ENCODE data around the gene ANKFN1.
A peak's percentile ranks its signal among the peaks of the same experiment; 100 is the strongest.

Gene ANKFN1

DNA sequence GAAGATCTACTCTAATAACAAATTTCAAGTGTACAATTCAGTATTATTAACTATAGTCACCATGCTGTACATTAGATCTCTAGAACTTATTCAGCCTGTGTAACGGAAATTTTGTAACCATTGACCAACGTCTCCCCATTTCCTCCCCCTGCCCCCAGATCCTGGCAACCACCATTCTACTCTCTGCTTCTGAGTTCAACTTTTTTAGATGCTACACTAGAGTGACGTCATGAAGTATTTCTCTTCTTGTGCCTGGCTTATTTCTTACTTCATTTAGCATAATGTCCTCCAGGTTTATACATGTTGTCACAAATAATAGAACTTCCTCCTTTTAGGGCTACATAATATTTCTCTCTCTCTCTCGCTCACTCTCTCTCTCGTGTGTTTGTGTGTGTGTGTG, 157.5 kb downstream of the ANKFN1 start:
- no peak overlapping the region for H3K27ac ChIP-seq

DNA sequence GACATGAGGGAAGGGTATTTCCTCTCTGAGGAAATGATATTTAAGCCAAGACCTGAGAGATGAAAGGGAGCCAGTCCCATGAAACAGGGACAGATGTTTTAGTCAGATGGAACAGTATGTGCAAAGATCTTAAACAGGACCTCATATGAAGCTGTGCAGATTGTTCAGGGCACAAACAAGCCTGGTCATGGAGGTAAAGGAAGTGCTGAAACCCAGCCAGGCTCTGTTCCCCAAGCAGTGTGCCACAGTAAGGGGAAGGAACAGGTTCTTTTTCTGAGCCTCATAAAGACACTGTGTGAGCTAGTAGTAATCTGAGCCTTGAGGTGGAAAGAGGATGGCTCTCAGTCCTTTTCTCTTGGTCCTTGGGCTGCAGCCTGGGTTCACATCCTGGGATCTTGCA, 159.9 kb downstream of the ANKFN1 start:
- H3K27ac ChIP-seq, result no peak overlapping the region
- TF ChIP-seq ZFX (IDR thresholded peaks at IDR 0.05), result no peak
- TF ChIP-seq, protein P1, sequence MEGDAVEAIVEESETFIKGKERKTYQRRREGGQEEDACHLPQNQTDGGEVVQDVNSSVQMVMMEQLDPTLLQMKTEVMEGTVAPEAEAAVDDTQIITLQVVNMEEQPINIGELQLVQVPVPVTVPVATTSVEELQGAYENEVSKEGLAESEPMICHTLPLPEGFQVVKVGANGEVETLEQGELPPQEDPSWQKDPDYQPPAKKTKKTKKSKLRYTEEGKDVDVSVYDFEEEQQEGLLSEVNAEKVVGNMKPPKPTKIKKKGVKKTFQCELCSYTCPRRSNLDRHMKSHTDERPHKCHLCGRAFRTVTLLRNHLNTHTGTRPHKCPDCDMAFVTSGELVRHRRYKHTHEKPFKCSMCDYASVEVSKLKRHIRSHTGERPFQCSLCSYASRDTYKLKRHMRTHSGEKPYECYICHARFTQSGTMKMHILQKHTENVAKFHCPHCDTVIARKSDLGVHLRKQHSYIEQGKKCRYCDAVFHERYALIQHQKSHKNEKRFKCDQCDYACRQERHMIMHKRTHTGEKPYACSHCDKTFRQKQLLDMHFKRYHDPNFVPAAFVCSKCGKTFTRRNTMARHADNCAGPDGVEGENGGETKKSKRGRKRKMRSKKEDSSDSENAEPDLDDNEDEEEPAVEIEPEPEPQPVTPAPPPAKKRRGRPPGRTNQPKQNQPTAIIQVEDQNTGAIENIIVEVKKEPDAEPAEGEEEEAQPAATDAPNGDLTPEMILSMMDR (conservative IDR thresholded peaks at IDR 0.05), result no peak

More for the DNA sequence above, 157.5 kb downstream of the ANKFN1 start:
- TF ChIP-seq ZFX (IDR thresholded peaks at IDR 0.05), result no peak
- TF ChIP-seq, protein P1 (conservative IDR thresholded peaks at IDR 0.05), result no peak

DNA sequence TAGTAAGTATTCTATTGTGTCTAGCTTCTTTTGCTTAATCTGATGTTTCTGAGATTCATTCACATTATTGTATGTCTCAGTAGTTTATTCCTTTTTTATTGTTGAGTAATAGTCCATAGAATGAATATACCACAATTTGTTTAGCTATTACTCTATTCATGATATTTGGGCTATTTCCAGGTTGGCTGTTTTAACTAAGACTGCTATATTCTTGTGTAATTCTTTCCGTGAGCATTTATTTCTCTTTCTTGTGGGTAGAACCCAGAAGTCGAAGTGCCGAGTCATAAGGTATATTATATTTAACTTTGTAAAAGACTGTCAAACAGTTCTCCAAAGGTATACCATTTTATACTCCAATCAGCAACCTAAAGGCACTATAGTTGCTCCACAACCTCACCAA, 160.8 kb downstream of the ANKFN1 start:
- H3K27ac ChIP-seq, result no peak overlapping the region
- no peak for TF ChIP-seq ZFX (IDR thresholded peaks at IDR 0.05)
- TF ChIP-seq, protein P1 (conservative IDR thresholded peaks at IDR 0.05), result no peak

DNA sequence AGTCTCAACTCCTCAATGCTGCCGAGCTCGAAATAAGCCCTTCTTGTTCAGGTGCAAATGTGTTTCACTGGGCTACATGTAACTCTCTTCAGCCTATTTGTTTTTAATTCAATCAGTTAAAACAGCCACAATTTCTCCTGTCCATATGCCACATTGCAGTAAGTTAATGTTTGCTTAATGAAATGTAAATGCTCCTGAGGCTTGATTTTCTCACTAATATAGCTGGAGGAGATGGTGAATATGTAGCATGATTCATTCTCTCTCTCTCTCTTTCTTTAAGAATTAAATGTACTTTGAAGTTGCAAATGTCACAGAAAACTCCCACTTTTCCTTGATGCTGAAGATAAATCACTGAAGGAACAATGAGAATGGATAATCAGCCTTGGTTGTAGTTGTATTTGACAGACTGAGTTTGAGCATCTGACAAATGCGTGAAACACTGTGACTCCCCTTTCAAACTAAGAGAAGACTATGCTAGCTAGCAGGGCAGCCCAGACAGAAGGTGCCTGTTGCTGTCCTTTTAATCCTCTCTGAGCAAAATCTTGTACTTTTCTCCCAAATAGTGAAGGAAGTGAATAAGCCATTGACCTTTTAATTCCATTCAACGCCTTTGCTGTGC, 161.8 kb downstream of the ANKFN1 start:
- no peak overlapping the region for H3K27ac ChIP-seq
- no peak for TF ChIP-seq ZFX (IDR thresholded peaks at IDR 0.05)
- TF ChIP-seq, protein P1 (conservative IDR thresholded peaks at IDR 0.05), result no peak

DNA sequence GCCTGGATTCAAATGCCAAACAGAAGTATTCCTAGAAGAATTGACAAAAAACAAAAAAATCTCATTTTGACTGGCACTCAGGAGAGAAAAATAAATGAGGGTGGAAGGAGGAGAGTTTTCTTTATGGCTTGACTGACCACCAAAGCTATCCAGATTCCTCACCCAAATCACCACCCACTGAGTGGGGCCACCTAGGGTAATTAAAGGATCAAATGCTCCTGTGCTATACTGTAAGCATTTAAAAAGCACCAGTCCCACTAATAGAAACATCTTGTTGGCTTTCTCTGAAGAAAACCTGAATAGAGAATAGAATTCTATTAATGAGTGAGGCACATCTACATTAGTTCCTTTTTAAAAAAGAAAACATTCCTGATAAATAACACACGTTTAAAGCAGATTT, 163.3 kb downstream of the ANKFN1 start:
- no peak for TF ChIP-seq ZFX (IDR thresholded peaks at IDR 0.05)
- TF ChIP-seq, protein P1 (conservative IDR thresholded peaks at IDR 0.05), result no peak
- no peak overlapping the region for H3K27ac ChIP-seq

DNA sequence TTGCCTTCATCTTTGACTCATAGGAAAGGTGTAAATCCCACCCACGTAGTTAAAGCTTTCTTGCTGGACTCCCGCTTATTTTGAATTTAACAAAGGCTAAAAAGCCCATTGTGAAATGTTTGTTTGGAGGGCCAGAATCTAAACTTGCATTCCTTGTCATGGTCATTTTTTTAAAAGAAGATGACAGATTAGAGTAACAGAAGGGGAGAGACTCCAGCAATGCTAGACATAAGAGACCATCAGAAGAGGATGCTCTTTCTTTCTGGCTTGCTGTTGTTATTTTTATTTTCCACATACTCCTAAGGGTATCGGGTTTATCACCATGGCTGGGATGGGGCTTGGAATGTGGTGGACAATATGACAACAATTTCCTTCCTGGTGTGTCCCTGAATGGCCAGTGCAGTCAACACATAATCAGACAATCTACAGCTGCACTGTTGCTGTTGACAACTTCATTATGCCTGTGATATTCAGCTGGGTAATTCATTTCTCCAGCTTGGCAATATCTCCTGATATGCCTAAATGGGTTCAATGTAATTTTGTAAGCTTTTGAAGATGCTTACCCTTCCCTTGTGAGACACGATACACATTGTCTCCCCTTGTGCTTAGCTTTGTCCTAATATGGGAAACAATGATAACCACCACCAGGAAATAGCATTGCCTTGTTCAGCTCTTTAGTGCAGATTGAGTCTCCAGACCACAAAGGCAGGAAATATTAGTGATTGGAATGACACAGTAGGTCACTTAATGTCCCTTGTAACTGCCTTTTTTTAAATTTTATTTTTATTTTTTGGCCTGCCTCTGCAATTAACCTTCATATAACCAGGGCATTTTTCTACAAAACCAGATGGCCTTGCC, 164.3 kb downstream of the ANKFN1 start:
- TF ChIP-seq ZFX (IDR thresholded peaks at IDR 0.05), result no peak
- TF ChIP-seq, protein P1 (conservative IDR thresholded peaks at IDR 0.05), result no peak
- H3K27ac ChIP-seq, result no peak overlapping the region

DNA sequence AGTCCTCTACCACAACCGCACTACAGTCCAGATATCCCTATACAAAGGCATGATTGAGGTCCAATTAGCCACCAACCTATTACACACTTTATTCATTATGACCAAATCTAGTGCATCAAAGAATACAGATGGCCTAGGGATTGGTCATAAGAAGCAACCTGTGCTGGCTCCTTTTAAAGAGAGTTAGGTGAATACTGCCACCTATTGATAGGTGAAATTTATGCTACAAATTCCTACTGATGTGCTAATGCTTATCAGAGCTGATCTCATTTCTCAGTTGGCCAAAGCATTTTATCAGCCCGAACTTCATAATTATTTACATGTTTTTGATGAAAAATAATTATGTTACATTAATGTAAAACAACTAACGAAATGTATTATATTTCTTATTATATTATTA, 166.3 kb downstream of the ANKFN1 start:
- no peak overlapping the region for H3K27ac ChIP-seq
- TF ChIP-seq, protein P1 (conservative IDR thresholded peaks at IDR 0.05), result peak; percentile 81
- no peak for TF ChIP-seq ZFX (IDR thresholded peaks at IDR 0.05)

Data from C4-2B (cell line).